Measurements from ENCODE around the gene ARMC3. TPM values are rescaled to one million over a fixed set of nuclear protein-coding genes. Genes with fewer than 3 reads are reported as not detected.

The ARMC3 gene
- total and polyA plus RNA-seq, 9 of the 15 experiments (the other 6 are each of a cell fraction or from before 2014, with no cell fraction given): 0.33 to 1.1 (median 0.62) TPM

GRCh38 chr10:22978287-22978686, 50.4 kb downstream of the ARMC3 start (continued):
- TF ChIP-seq E4F1 (CRISPR knock-in tag; IDR thresholded peaks at IDR 0.05; ENCODE audit: borderline replicate concordance) (no peak), FOSL1 (tag; conservative IDR thresholded peaks at IDR 0.05) (no peak), MGA (IDR thresholded peaks at IDR 0.05) (no peak), RBM39 (optimal IDR thresholded peaks at IDR 0.05; ENCODE audit: low read depth, low read length) (no peak)

Measured in K562 (cell line).